ENCODE measurements around the gene CUBN.

The CUBN gene

DNA sequence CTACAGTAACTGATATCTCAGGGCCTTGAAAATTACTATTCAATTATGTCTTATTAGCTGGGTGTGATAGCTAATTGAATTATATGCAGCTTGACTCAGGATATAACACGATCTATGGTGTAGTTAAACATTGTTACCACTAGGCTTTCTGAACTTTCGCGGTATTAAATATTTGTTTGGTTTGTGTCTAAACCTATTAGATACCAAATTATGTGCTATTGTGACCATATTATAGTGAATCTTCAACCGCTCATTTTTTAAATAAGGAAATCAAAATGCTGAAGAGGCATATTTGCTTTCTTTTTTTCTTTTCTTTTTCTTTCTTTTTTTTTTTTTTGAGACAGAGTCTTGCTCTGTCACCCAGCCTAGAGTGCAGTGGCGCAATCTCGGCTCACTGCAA is 213.1 kb downstream of the CUBN start:
- DNase-seq (ENCODE audit: low read depth), result no peak

DNA sequence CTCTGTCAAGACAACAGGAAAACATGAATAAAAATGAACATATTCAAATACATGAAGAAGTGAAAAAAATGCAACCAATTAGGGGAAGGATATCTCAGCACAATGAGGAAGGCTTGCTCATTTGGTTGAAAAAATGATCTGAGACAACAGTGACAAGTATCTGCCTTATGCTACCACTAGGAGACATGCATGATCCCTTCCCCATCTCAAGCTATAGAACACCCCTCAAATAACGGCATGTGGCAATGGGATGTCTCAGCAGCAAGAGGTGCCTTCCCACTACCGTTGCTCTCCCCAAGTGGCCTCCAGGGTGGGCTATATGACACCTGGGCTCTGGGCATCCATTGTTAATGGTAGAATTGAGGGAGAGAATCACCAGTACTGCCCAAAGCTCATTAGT is 214.3 kb downstream of the CUBN start:
- no peak for DNase-seq (ENCODE audit: low read depth)

DNA sequence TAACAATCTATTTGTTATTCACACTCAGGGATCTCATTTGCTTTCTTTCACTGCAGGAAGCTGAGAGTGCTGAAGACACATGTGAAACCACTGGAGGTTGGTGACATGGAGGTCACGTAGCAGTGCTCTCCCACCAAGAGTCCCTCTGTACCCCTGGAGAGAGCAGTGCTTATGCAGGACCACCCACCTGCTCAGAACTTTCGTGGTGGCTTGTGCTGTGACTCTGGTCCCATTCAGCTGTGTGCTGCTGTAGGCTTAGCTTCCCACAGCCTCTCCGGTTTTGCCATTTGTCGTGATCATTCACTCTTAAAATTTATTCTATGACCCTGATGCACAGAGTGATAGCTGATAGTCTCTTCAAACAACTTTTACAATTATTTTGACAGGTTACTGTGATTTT is 216.3 kb downstream of the CUBN start:
- DNase-seq (ENCODE audit: low read depth), result no peak

DNA sequence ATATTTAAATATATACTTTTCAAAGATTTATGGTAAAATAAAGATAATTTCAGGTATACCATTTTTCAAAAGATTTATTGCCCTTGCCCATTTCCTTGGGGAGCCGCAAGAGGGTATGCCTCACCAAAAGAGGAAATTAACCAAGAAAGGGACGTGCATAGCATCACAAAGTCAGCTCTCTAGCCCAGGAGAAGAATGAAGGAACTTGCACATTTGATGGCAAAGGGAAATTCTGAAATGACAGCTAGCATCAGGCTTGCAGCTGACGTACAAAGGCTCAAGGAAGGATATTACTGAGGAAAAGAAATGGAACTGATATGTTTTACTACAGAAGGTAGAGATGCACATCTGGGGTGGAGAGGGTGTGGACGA is 218.8 kb downstream of the CUBN start:
- DNase-seq (ENCODE audit: low read depth), result no peak

DNA sequence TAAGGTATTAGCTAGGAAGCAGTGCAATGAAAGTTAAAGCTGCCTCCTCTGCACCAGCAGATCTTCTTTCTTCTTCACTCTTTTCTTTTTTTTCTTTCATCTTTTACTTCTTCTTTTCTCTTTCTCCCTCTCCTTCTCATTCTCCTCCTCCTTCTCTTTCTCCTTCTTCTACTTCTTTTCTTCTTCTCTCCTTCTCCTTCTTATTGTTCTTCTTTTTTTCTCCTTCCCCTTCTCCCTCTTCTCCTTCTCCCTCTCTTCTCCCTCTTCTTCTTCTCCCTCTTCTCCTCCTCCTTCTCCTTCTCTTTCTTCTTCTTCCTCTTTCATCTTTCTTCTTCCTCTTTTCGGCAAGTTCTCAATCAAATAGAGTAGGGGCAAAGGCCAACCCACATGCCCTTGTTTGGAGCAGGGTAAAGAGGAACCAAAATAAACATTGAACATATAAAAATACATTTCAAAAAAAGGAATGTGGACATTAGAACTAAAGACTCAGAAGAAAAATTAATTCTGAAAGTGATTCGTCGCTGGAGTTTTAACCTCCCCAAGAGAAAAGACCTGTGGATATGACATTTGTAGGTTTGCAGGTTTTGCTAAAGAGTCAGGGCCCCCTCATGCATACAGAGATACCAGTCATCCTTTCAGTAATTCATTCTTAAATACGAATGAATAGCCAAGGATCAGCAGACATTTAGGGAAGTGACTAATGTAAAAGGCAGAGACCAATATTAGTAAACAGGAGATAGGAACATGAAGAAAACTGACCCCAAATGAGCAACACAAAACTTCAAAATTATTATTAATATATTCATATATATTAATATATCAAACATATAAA is 219.4 kb downstream of the CUBN start:
- no peak for DNase-seq (ENCODE audit: low read depth)

DNA sequence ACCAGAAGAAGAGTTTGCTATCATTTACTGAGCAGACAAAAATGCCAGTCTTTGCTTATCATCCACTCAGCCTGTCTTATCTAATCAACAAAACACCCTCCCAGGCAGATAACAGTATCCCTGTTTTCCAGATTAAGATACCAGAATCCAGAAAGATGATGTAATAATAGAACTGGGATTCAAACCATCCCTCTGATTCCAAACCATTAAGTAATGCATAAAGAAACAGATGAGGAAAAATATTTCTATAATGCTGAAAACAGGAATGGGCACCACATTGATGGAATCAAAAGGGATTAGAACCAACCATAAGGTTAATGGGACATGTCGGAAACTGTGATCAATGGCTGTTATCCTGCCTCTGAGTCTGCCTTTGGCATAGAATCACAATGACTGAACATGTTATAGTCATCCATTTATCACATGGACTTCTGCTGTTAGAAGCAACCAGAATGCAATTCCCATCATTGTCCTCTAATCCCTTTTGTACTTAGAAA is 220.3 kb downstream of the CUBN start:
- DNase-seq (ENCODE audit: low read depth), result no peak

DNA sequence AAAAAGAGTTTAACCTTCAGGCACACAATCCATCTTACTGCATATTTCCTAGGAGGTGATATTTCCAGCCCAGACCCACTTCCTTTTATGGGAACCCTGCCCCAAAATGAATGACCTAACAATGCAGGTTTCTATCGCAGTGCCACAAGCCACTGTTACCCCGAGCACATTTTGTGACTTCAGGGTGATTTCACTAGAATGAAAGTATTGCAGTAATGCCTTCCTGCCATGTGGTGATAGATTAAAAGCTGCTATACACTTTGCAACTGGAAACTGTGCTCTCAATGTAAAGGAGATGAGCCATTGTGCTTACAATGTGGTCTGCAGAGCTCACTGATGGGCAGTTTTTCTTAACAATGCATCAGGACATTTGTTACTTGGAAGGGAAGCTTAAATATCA is 221.9 kb downstream of the CUBN start:
- DNase-seq (ENCODE audit: low read depth), result no peak

DNA sequence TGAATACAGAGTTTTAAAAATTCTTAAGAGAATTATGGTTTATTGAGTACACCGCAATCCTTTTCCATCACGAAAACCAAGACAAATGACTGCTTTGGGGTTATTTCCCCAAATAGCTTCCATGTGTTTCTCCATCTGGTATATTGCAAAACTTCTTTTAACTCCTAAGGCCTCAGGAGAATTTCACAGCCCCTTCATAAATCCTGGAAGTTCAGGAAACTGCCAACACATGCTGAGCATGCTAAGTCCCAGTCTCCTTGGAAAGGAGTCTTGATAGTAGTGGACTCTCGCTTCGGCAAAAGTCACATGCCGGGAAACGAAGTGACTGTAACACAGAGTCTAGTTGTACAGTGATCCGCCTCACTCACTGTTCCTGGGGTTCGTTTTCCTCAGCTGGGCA is 224.3 kb downstream of the CUBN start:
- no peak for DNase-seq (ENCODE audit: low read depth)

DNA sequence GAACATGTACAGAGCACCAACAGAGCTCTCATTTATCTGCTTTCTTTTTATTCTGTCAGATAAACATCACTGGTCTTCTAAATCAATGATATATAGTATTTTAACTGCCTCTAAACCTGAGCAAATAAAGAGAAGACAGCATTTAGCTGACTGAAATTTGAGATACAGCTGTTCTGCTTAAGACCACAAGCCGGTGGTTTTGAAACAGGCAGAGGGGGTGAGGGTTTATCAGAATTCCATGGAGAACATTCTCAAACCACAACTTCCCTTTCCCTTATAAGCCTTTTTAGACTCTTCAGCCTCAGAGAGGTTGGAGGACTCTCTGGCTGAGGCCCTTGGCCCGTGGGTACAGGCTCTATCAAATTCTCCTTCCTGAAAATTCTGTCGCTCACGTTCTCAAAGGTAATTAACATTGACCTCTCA is 225.0 kb downstream of the CUBN start:
- peak; percentile 55 for DNase-seq (ENCODE audit: low read depth)

DNA sequence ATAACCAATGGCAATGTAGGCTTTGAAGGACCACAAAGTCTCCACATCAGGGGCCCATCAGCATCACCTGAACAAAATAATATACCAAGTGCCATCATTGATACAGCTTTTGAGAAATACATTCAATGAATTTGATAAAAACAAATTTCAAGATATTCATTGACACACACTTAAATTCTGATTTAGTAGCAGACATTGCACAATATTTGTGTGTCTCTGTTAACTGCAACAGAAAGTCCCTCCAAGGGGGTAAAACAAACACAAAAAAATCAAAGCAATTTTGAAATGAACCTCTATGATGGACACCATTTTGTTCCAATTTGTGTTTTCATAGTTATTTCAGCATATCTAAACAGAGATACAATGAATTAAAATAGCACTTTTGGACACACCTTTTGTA is 225.6 kb downstream of the CUBN start:
- no peak for DNase-seq (ENCODE audit: low read depth)

DNA sequence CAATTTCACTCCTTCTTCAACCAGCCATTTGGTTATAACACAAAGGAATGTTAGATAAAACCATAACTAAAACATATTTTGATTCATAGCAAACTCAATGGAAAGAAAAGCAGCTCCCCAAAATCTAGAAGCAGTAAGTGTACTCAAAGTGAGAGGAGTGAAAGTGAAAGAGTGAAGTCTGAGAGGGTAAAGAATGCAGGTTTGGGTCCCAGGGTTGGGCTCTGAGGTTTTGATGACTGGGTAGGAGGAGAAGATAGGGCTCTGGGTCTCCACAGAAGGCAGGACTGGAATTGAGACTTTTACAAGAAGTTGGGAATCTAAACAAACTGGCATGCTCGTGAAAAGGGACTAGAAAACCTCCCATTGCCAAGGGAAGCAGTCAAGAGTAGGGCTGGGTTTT is 227.0 kb downstream of the CUBN start:
- no peak for DNase-seq (ENCODE audit: low read depth)

DNA sequence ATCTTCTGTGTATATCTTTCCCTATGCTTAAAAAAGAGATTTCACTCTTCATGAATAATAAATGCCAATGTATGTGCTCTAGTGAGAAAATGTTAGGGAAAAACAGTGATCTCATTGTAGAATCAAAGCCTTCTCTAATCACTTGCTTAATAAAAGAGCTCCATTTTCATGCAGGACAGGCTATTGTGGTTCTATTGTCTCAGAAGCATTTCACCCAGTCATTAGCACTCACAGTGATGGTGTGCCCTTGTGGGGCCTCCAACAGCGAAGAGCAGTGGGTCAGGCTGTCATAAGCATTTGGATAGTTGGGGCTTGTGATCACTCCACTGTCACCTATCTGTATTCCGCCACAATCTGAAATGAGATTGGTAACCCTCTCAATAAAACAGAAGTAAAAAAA is 228.5 kb downstream of the CUBN start:
- DNase-seq (ENCODE audit: low read depth), result no peak

DNA sequence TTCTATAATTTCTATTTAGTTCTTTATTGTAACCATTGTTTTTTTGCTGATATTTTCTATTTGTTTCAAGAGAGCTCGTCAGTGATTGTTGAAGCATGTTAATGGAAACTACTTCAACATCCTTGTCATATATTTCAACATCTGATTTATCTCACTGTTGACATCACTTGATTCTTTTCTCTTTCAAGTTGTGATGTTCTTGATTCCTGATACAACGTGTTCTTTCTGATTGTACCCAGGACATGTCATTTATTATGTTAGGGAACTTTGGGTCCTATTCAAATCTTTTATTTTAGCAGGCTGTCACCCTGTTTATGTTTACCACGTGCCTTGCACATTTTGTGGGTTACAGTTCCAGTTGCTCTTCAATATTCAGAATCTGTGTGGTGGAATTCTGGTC is 232.6 kb downstream of the CUBN start:
- no peak for DNase-seq (ENCODE audit: low read depth)

DNA sequence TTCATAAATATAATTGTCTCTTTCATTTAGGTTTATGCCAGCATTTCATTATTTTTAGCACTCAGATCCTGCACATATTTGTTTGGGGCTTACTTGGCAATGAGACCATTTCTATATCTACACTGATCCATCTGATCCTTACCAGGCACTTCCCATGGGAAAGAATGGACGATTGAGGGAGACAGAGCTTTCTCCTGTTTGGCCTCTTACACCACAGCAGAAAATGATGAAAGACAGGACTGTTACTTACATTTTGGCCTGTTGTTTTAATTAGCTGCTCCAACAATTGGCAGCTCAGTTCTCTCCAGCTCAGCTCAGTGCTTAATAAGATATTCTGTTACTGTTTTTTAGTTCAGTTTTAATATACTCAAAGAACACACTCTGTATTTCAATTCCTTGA is 234.8 kb downstream of the CUBN start:
- DNase-seq (ENCODE audit: low read depth), result no peak

DNA sequence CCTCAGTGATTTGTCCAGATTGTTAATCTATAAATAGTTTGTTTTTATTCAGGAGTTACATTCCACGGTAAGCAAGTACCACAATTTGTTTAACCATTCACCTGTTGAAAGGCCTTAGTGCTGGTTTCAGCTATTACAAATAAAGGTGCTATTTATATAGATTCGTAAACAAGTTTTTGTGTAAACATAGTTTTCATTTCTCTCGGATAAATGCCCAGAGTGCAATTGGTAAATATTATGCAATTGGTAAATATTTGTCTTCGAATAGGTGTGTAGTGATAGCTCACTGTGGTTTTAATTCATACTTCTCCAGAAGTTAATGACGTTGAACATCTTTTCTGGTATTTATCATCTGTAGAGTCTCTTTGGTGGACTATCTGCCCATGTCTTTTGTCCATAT is 235.9 kb downstream of the CUBN start:
- no peak for DNase-seq (ENCODE audit: low read depth)

DNA sequence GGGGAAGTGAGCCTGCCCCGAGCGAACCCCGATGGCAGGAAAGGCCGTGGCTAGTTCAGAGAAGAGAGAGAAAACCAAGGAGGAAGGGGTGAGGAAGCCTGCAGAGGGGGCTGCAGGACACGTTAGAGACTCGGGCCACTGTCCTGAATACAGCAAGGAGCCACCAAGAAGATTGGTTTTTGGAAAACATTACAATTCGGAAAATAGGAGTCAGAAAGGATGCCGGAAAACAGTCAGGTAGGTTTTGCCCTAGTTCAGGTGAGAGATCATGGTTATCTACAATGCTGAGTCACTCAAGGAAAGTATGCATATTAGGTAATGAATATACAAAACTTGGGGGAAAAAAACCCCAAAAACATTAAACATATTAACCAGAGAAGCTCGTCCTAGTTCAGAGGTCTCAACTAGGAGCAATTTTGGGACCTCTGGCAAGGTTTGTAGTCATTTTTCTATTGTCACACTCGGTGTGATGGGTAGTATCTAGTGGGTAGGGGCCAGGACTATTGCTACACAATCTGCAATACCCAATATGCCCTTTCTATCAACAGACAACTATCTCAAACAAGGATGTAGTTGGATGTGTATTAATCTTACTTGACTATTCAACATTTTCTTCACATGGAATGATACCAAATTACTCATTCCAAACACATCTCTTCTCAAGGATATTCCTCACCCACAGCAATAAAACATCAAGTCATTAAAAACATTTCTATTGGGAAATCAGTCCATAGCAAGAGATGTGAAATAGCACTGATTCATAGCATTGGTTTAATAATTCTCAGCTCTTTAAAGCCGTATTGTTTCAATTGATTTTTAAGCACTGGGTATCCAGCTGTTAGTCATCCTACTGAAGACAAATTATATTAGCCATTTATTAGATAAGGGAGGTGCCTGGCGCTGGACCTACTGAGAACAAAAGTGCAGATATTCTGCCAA is 238.0 kb downstream of the CUBN start:
- no peak for DNase-seq (ENCODE audit: low read depth)

DNA sequence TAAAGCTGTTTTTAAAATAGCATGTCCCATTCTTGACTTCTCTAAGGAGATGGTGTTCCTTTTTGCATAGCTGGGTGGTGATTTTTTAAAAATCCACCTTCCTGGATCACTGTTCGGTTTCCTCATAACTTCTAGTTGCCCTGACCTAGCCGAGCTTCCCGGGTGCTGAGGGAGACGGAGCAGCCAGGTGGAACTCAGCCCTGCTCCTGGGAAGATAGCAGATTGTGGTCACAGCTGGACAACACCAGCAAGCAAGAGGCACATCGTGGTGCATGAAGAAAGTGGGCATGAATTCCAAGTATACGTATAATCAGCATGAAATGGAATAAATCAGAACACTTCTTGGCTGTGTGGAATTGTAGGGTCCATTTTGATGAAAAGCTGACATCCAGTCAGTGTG is 238.9 kb downstream of the CUBN start:
- DNase-seq (ENCODE audit: low read depth), result no peak

DNA sequence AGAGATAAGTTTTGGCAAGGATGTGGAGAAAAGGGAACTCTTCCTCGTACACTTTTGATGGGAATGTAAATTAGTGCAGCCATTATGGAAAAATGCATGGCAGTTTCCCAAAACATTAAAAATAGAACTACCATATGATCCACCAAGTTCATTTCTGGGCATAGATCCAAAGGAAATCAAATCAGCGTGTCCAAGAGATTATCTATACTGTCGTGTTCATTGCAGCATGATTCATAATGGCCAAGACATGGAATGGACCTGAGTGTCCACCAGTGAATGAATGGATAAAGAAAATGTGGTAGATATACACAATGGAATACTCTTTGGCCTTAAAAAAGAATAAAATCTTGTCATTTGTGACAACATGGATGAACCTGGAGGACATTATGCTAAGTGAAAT is 242.0 kb downstream of the CUBN start:
- DNase-seq (ENCODE audit: low read depth), result no peak

DNA sequence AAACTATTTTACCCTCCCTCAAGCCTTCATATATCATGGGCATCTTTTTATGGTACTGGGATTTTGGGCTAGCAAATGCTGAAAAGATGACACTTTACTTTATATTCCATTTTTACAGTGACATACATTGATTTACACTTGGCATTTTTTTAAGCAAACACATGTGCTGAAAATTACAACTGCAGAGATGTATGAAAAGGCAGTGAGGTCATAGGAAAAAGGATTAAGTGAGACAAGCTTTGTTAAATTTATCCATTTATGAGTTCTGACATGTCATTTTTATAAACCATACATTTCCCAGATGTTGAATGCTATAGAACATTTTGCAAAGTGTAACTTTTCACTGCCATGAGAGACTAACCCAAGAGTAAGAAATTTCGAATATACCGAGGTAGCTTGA is 243.6 kb downstream of the CUBN start:
- no peak for DNase-seq (ENCODE audit: low read depth)

DNA sequence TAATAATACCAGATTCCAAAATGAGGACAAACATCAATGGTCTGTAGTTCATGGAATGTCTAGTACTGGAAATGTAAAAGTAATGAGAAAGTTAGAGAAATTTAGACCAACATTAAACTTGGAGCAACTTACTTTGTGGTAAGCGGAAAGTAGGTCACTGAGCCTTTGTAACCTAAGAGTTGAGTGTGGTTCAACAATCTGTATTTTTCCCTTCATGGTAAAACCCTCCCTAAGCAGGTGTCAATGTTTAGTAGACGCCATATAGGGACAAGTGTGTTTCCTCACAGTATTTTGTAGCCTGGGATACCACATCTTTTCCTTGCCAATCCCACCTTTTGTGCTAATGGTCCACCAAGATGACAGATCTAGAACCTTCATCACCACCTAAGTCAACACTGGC is 245.1 kb downstream of the CUBN start:
- DNase-seq (ENCODE audit: low read depth), result no peak

DNA sequence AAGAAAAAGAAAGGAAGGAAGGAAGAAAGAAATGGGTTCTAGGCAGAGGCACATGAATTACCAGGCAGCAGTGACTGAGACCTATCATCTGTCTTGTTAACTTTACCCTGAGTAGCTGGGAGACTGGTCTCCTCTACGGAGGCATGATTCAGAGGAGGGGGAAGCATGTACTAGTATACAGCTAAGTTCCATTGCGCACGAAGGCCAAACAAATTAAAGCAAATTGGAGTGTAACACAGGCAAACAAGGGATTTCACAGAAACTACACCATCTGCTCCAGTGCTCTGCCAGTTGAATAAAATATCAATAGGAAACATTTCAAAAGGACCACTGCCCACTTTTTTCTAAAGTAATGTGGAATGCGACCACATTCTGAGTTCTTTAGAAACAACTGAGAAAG is 246.5 kb downstream of the CUBN start:
- no peak for DNase-seq (ENCODE audit: low read depth)

DNA sequence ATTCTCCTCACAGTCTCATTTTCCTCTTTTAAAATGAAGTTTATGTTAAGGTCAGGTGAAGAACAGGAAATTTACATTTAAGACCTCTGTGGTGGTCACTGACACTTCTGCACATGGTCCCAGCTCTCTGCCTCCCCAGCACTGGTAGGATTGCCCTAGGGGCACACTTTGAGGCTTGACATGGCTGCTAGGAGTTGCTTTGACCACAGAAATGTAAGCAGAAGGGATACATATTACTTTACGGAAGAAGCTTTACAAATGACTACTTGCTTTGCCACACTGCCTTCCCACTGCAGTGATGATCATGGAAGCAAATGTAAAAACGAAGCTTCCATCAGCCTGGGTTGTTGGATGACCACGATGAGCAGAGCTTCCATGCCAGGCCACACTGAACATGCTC is 259.3 kb downstream of the CUBN start:
- no peak for DNase-seq (ENCODE audit: low read depth)

DNA sequence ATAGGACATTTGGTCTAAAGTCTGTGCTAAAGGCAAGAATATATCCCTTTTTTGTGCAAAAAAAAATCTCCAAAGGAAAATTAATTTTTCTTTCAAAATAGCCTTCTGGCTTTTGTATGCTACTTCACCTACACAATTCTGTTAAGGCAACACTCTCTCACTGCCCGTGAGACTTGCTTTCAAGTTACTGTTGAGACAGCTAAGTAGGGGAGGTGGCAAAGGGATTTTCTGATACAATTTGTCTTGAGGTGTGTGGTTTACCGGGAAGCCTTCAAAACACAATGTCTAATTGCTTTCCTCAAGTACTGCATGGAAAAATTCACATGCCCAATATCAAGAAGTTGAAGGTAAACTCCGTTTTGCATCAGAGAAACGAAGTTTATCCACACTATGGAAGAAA is 261.6 kb downstream of the CUBN start:
- no peak for DNase-seq (ENCODE audit: low read depth)
